NCI-H2081 (cell line): Measurements from ENCODE around the gene ATP5PO.
A peak's percentile ranks its signal among the peaks of the same experiment; 100 is the strongest.

Experiments
- DNase-seq, 2 experiments: peaks; one replicate each; lab custom pipeline; 2025; lab: John Stamatoyannopoulos, UW

Gene ATP5PO, protein sequence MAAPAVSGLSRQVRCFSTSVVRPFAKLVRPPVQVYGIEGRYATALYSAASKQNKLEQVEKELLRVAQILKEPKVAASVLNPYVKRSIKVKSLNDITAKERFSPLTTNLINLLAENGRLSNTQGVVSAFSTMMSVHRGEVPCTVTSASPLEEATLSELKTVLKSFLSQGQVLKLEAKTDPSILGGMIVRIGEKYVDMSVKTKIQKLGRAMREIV

GRCh38 chr21:33915368-33916199, at the start of gene ATP5PO:
TSS of gene ATP5PO (minus strand) at chr21:33915804. CDS start at chr21:33915763, 41 bp downstream.
- DNase-seq = peak; percentile 96 to 98

DNA sequence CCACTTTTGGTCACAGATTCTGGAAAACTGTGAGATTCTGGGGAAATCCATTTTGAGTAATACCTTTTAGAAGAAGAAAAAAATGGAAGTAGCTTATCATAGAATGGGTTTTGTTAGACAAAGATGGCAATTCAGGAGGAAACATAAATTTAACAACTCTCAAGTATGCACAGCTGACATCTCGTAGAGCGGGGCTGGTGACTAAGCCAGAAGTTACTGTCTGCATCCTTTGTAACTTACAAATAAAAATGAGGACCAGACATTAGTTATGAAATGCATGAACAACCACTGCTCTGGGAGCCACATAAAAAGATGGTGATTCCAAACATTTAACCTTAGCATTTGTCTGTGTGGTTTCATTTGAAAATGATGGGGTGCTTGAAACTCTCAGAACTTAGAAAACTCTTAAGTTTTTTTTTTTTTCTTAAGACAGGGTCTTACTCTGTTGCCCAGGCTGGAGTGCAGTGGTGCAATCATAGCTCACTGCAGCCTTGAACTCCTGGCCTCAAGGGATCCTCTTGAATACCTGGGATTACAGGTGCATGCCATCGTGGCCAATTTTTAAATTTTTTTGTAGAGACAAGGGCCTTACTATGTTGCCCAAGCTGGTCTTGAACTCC, 49.2 kb upstream of the ATP5PO start:
- no peak for DNase-seq

GRCh38 chr21:33963848-33964555, 48.4 kb upstream of the ATP5PO start:
- DNase-seq = no peak

- no peak for DNase-seq
These were observed 46.7 kb upstream of the ATP5PO start for GRCh38 chr21:33962290-33962689.

GRCh38 chr21:33961061-33961460, 45.5 kb upstream of the ATP5PO start:
- no peak for DNase-seq

- no peak for DNase-seq
These were observed 44.1 kb upstream of the ATP5PO start for GRCh38 chr21:33959680-33960079.

DNA sequence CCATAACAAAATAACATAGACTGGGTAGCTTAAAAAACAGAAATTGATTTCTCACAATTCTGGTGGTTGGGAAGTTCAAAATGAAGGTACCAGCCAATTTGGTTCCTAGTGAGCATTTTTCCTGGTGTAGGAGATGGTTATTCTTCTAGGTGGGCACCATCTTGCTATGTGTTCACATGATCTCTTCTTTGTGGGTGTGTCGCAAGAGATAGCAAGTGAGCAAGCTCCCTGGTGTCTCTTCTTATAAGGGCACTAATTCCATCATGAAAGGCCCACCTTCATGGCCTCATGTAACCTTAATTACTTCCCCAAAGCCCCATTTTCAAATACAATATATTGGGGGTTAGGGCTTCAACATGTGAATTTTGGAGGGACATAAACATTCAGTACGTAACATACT, 38.8 kb upstream of the ATP5PO start:
- no peak for DNase-seq

GRCh38 chr21:33951276-33952178, 35.9 kb upstream of the ATP5PO start:
- no peak for DNase-seq

DNA sequence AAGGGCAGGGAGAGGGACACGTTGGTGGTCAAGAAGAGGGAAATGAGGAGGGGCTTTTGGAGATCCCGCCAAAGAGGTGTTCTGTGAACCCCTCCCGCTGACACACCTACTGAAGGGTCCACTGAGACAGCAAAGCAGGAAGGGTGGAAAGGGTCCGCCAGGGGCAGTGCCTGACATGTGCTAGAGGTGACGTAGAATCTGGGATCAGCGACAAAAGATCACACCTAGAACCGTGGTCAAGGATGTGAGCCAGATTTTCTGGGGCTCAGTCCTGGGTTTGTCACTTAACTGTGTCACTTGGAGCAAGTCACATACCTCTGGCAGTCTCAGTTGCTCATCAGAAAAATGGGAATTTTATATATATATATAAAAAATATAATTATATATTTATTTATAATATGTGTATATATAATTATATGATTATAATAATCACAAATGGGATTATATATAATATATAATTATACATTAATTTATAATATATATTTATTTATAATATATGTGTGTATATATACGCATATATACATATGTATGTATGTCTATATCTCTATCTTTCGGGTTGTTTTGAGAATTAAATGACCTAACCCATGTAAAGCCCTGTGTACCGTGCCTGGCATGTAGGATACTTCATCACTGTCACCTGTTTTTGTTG, 35.0 kb upstream of the ATP5PO start:
- DNase-seq = no peak

DNA sequence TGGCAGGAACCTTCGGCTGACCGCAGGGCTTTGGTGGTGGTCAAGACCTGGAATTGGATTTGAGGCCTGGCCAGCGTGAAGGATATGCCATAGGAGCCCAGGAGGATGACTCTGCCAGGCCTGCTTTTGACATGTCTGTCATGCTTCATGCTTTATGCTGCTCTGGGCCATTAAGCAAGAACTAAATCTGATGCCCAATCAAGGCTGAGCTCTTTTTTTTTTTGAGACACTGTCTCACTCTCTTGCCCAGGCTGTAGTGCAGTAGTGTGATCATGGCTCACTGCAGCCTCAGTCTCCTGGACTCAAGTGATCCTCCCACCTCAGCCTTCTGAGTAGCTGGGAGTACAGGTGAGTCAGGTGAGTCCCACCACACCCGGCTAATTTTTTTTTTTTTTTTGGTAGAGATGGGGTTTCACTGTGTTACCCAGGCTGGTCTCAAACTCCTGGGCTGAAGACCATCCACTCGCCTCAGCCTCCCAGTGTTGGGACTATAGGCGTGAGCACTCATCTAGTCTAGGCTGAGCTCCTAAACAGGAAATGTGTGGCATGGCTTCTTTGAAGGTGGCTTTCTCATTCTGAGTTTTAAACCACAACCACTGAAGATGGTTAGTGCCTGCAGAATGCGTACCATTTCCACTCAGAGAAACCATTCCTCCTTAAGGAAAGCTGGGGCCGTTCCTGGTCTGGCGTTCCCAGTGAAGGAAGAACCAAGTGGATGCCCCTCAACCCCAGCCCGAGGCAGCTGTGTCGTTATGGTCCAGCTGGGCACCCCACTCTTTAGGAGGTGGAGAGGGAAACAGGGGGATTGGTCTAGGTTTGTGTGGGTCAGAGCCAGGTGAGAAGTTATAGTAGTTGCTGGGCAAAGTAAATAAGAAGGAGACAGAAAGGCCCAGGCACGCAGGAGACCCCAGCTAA, 34.2 kb upstream of the ATP5PO start:
- no peak for DNase-seq

GRCh38 chr21:33948951-33949444, 33.4 kb upstream of the ATP5PO start:
- DNase-seq = no peak

DNA sequence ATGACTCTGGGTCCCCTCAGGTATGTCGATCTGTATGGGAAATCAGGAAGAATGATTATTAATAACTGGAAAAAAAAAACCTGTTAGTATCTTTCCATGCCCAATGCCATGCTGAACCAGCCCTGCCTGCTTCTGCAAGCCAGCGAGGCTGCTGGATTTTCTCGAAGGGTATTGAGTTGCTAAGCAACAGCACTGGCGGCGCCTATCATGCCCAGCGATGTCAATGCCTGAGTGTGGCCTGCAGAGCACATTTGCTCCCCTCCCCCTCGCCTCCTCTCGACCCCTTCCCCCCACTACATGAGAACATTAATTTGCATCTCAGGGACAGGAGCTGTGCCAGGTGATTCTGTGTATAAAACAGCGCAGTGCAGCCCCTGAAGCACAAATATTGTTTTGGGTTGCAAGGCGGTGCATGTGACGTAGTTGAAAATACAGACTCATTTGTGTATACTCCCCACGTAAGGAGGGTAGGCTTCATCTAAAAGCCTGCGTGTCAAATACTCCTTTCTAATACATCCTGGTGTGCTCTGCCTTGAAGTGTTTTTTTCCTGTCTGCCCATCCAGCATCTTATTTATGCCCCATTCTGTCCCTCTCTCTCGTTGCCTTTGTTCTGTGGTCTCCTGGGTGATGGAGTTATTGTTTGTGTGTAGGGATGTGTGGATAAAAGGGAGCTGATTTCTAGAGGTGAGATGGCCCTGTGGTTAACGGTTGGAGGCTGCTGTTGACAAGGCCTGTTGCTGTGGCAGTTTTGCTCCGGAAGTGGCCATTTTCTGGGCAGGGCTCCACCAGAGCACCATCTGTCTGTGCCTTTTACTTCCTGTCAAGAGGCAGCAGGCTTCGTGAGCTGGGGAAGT, 32.7 kb upstream of the ATP5PO start:
- peak; percentile 35 to 66 for DNase-seq

- DNase-seq = no peak
These were observed 32.0 kb upstream of the ATP5PO start for GRCh38 chr21:33947451-33948095.

GRCh38 chr21:33945652-33946270, 30.2 kb upstream of the ATP5PO start:
- DNase-seq = no peak

- DNase-seq = no peak
These were observed 28.7 kb upstream of the ATP5PO start for GRCh38 chr21:33944185-33944763.

DNA sequence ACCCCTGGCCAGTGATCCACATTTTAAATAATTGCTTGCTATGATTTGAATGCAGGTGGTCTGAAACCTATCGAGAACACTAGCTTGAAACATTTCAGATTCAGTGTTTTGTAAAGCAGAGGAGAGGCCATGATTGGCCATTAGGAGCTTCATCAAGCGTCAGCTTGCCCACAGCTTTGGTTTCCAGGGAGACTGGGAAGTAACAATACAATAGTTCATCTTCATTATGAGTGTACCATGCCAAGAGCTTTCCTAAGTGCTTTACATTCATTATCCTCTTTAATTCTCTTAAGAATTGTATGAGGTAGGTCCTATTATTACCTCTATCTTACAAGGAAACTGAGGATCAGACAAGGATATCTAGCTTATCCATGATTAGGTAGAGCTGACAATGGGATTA, 27.7 kb upstream of the ATP5PO start:
- no peak for DNase-seq

GRCh38 chr21:33942426-33942825, 26.8 kb upstream of the ATP5PO start:
- DNase-seq = no peak
